Measurements from ENCODE around the gene NFILZ.

DNA sequence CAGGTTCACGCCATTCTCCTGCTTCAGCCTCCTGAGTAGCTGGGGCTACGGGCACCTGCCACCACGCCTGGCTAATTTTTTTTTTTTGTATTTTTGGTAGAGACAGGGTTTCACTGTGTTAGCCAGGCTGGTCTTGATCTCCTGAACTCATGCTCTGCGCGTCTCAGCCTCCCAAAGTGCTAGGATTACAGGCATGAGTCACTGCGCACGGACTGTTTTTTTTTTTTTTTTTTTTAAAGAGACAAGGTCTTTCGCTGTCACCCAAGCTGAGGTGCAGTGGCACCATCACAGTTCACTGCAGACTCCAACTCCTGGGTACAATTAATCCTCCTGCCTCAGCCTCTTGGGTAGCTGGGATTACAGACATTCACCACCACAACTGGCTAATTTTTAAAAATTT lies 11.7 kb upstream of the NFILZ start:
- TF ChIP-seq, protein P1, sequence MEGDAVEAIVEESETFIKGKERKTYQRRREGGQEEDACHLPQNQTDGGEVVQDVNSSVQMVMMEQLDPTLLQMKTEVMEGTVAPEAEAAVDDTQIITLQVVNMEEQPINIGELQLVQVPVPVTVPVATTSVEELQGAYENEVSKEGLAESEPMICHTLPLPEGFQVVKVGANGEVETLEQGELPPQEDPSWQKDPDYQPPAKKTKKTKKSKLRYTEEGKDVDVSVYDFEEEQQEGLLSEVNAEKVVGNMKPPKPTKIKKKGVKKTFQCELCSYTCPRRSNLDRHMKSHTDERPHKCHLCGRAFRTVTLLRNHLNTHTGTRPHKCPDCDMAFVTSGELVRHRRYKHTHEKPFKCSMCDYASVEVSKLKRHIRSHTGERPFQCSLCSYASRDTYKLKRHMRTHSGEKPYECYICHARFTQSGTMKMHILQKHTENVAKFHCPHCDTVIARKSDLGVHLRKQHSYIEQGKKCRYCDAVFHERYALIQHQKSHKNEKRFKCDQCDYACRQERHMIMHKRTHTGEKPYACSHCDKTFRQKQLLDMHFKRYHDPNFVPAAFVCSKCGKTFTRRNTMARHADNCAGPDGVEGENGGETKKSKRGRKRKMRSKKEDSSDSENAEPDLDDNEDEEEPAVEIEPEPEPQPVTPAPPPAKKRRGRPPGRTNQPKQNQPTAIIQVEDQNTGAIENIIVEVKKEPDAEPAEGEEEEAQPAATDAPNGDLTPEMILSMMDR (conservative IDR thresholded peaks at IDR 0.05), result no peak
- TF ChIP-seq ZFX (IDR thresholded peaks at IDR 0.05), result no peak

Measured in C4-2B (cell line).